Endothelial cell of umbilical vein (primary cell): ENCODE results near the gene FBXW11. TPM values are rescaled to one million over a fixed set of nuclear protein-coding genes. Genes with fewer than 3 reads are reported as not detected.

Experiments used
- BruUV-seq: library from RNA; stranded (reverse); fragments of 400-500 nt; replicated peaks from 2 replicates; lab custom pipeline; 2021; lab: Mats Ljungman, UMichigan
- CTCF ChIA-PET: fragments of 300-600, 350-600 bp; sonication (Branson Sonifier 250); formaldehyde crosslinking; loops from one replicate; lab custom pipeline; 2021; ENCODE audit warnings: antibody characterized with exemption, inconsistent platforms; lab: Charles Lee
- POLR2A ChIA-PET: fragments of 300-600, 350-600 bp; sonication (Branson Sonifier 250); formaldehyde crosslinking; loops from one replicate; lab custom pipeline; 2021; ENCODE audit warnings: antibody characterized with exemption, inconsistent platforms; lab: Charles Lee
- DNase-seq: peaks from one replicate; pipeline ENCODE4 v3.0.0-alpha.2; 2011; ENCODE audit warnings: low read depth, low spot score
- FAIRE-seq: peaks from 2 replicates; lab custom pipeline; 2011; peaks lifted over from hg19 to GRCh38; lab: Jason Lieb, UNC
- H2AFZ ChIP-seq: 2 replicates; pipeline ENCODE4 v1.6.0; 2012; ENCODE audit warnings: low read depth, low read length, control low read depth, inconsistent platforms
- H3K27ac ChIP-seq: 2 replicates; pipeline ENCODE4 v1.5.1; 2011; ENCODE audit warnings: low read depth, mild to moderate bottlenecking, control low read depth, low read length, moderate library complexity; ENCODE audit not compliant: insufficient read depth
- H3K27me3 ChIP-seq, 2 experiments: 2 replicates each; pipeline versions ENCODE4 v1.6.0 to v1.6.1; 2011; ENCODE audit warnings: low read length in 2 of 2, mixed read lengths in 1 of 2; ENCODE audit not compliant: control insufficient read depth in 2 of 2, insufficient read depth in 2 of 2
- H3K36me3 ChIP-seq, 2 experiments: 2 replicates in 1 of 2; 3 replicates in 1 of 2; pipeline ENCODE4 v1.5.1; 2011; ENCODE audit warnings: low read length in 2 of 2, mild to moderate bottlenecking in 1 of 2, moderate library complexity in 1 of 2; ENCODE audit not compliant: control insufficient read depth in 2 of 2, insufficient read depth in 2 of 2; ENCODE audit errors: extremely low read depth in 1 of 2
- H3K4me1 ChIP-seq: 3 replicates; pipeline ENCODE4 v1.5.1; 2011; ENCODE audit warnings: mild to moderate bottlenecking, low read length; ENCODE audit not compliant: control insufficient read depth, insufficient read depth; ENCODE audit errors: extremely low read depth
- H3K4me2 ChIP-seq: 2 replicates; pipeline ENCODE4 v1.6.1; 2011; ENCODE audit warnings: low read length, control low read depth, mixed read lengths; ENCODE audit not compliant: insufficient read depth
- H3K4me3 ChIP-seq, 3 experiments: fragments of 200-600 bp in 1 of 3; sonication (generic), shearing (Covaris generic) in 1 of 3; replicated peaks in 1 of 3; 2 replicates each; pipeline ENCODE4 v1.5.1; 2011 to 2016; ENCODE audit warnings: control low read depth in 3 of 3, low read length in 3 of 3, mild to moderate bottlenecking in 2 of 3, inconsistent platforms in 1 of 3, low read depth in 1 of 3, moderate library complexity in 1 of 3; ENCODE audit not compliant: insufficient read depth in 1 of 3
- H3K79me2 ChIP-seq: 2 replicates; pipeline ENCODE4 v1.6.0; 2012; ENCODE audit warnings: low read length, inconsistent platforms; ENCODE audit not compliant: control insufficient read depth, insufficient read depth
- H3K9ac ChIP-seq: replicated peaks from 2 replicates; pipeline ENCODE3; 2011; ENCODE audit warnings: low read length, control low read depth; ENCODE audit not compliant: insufficient read depth; ENCODE audit errors: extremely low read depth
- H3K9me1 ChIP-seq: replicated peaks from 3 replicates; pipeline ENCODE4 v1.6.0; 2011; ENCODE audit warnings: mild to moderate bottlenecking, low read length; ENCODE audit not compliant: control insufficient read depth, insufficient read depth; ENCODE audit errors: extremely low read depth
- H3K9me3 ChIP-seq: replicated peaks from 2 replicates; pipeline ENCODE4 v1.5.1; 2012; ENCODE audit warnings: low read length, inconsistent platforms; ENCODE audit not compliant: control insufficient read depth, insufficient read depth
- H4K20me1 ChIP-seq: replicated peaks from 2 replicates; pipeline ENCODE3; 2011; ENCODE audit warnings: mild to moderate bottlenecking, low read length; ENCODE audit not compliant: control insufficient read depth, insufficient read depth; ENCODE audit errors: extremely low read depth
- CTCF ChIP-seq, 2 donors: IDR thresholded peaks; 1 replicate in 1 of 2; 2 replicates in 1 of 2; pipeline ENCODE4 v1.5.1; 2011; ENCODE audit warnings: low read length in 2 of 2, mild to moderate bottlenecking in 2 of 2, moderate library complexity in 2 of 2, control low read depth in 1 of 2, inconsistent platforms in 1 of 2, low read depth in 1 of 2; ENCODE audit not compliant: insufficient read depth in 1 of 2; ENCODE audit errors: extremely low read depth in 1 of 2
- EZH2 ChIP-seq: IDR thresholded peaks from 2 replicates; pipeline ENCODE4 v1.6.1; 2012; ENCODE audit warnings: borderline replicate concordance, low read depth, mild to moderate bottlenecking, moderate library complexity, low read length, inconsistent platforms; ENCODE audit not compliant: severe bottlenecking
- FOS ChIP-seq: IDR thresholded peaks from 2 replicates; pipeline ENCODE4 v1.6.1; 2011; ENCODE audit warnings: mild to moderate bottlenecking, low read length, moderate library complexity, borderline replicate concordance; ENCODE audit not compliant: insufficient read depth
- GATA2 ChIP-seq: IDR thresholded peaks from 2 replicates; pipeline ENCODE4 v1.7.0; 2011; ENCODE audit warnings: low read depth, mild to moderate bottlenecking, moderate library complexity, mixed read lengths, low read length; ENCODE audit not compliant: insufficient read length, insufficient read depth
- JUN ChIP-seq: IDR thresholded peaks from 2 replicates; pipeline ENCODE4 v1.6.1; 2011; ENCODE audit warnings: borderline replicate concordance, low read depth; ENCODE audit not compliant: insufficient read length, insufficient read depth
- MAX ChIP-seq: IDR thresholded peaks from 2 replicates; pipeline ENCODE4 v1.6.1; 2011; ENCODE audit not compliant: insufficient read depth, insufficient read length
- MYC ChIP-seq: IDR thresholded peaks from one replicate; pipeline ENCODE4 v1.6.1; 2011; ENCODE audit warnings: mild to moderate bottlenecking, low read depth, low read length
- POLR2A ChIP-seq: IDR thresholded peaks from 2 replicates; pipeline ENCODE4 v1.6.1; 2012; ENCODE audit warnings: low read depth, mild to moderate bottlenecking, control low read depth, low read length
- POLR2AphosphoS5 ChIP-seq: IDR thresholded peaks from 2 replicates; pipeline ENCODE4 v1.6.1; 2012; ENCODE audit warnings: low read depth, mild to moderate bottlenecking, control low read depth, low read length, moderate library complexity; ENCODE audit not compliant: insufficient read depth
- dilution Hi-C: fragments of 300-500 bp; cut with MboI; formaldehyde crosslinking; loops from one replicate; pipeline ENCODE4 v1.15.0; 2019; ENCODE audit warnings: low sequenced_read_pairs; ENCODE audit not compliant: extremely low pct_ligation_motif_present
- intact Hi-C: fragments of 100-400 bp; cut with micrococcal nuclease; formaldehyde crosslinking; loops from one replicate; pipeline ENCODE4 v1.10.0; 2022
- polyA plus RNA-seq, 4 experiments: library from polyadenylated mRNA; depleted of rRNA in 3 of 4; stranded (reverse) in 3 of 4; unstranded in 1 of 4; fragments of >200 nt; gene quantifications; 2 replicates each; pipeline versions ENCODE4 v1.2.1 to v1.2.3, GENCODE V29; 2011 to 2012; ENCODE audit warnings: missing spikeins in 1 of 4
- total RNA-seq: library from RNA; stranded (reverse); gene quantifications from 2 replicates; pipeline ENCODE4 v1.2.3, GENCODE V29; 2021

The FBXW11 gene
- total and polyA plus RNA-seq, 2 donors (not counting 3 experiments of a cell fraction or from before 2014, with no cell fraction given): 30.7 to 44.7 TPM

- dilution Hi-C loops (no loop called here), intact Hi-C loops (loop anchor here (2.0 to 5.0 kb wide), 2 partner anchors 220 to 434 kb away; partner anchors contain the start of gene FGF18)
- H3K4me2 ChIP-seq: no peak overlapping the region
- TF ChIP-seq MAX: no peak
- no peak for TF ChIP-seq JUN
- no peak for TF ChIP-seq GATA2
- no peak for TF ChIP-seq POLR2A
- TF ChIP-seq CTCF (IDR thresholded peaks at IDR 0.05; ENCODE audit: extremely low read depth in 1 of 2, insufficient read depth in 1 of 2, low read depth in 1 of 2, low read length in 2 of 2): no peak
- TF ChIP-seq POLR2AphosphoS5: no peak
- no peak for TF ChIP-seq FOS
- TF ChIP-seq MYC: no peak
- no peak for TF ChIP-seq EZH2
- ChIA-PET POLR2A (no interaction called here), CTCF (interaction anchor here (1.4 kb wide), 1 partner anchor 432 kb away, joined by 3 read pairs; the partner anchor contains the start of gene FGF18)
- H3K36me3 ChIP-seq: no peaks in the 10 kb centered on the region
- no peak overlapping the region for H3K9ac ChIP-seq
- H3K79me2 ChIP-seq: no peaks in the 10 kb centered on the region
- H3K27ac ChIP-seq: no peak overlapping the region
- no peak overlapping the region for H2AFZ ChIP-seq
- no TSS peak for BruUV-seq
- FAIRE-seq (no peak), DNase-seq (no peak)
- no peak overlapping the region for H3K4me3 ChIP-seq
- H3K27me3 ChIP-seq: no peaks in the 10 kb centered on the region
- H3K4me1 ChIP-seq: no peaks in the 10 kb centered on the region
- no peaks in the 10 kb centered on the region for H4K20me1 ChIP-seq
- no peaks in the 10 kb centered on the region for H3K9me3 ChIP-seq
- H3K9me1 ChIP-seq: no peaks in the 10 kb centered on the region
Measured at GRCh38 chr5:171851251-171851650, 155.2 kb downstream of the FBXW11 start.
